ENCODE measurements around the gene CCR6.

DNA sequence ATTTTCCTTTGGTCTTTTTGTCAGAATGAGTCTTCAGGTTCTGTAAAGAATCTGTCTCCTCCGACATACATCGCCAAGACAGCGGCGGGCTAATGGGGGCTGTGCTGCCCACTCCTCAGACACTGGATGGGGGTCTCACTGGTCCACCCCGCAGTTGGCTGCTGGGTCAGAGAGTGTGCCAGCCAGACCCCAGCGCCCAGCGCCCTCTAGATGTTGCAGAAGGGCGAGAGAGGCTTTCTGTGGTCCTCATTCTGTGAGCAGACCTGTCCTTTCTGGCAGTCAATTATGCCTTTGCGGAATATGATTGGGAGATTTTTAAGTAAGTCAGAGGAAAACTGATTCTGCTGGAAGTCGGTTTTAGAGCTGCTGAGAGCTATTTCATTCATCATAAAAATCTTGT, 7.8 kb upstream of the CCR6 start:
- no peak for TF ChIP-seq POLR2A (IDR thresholded peaks at IDR 0.05)
- TF ChIP-seq, protein P1, sequence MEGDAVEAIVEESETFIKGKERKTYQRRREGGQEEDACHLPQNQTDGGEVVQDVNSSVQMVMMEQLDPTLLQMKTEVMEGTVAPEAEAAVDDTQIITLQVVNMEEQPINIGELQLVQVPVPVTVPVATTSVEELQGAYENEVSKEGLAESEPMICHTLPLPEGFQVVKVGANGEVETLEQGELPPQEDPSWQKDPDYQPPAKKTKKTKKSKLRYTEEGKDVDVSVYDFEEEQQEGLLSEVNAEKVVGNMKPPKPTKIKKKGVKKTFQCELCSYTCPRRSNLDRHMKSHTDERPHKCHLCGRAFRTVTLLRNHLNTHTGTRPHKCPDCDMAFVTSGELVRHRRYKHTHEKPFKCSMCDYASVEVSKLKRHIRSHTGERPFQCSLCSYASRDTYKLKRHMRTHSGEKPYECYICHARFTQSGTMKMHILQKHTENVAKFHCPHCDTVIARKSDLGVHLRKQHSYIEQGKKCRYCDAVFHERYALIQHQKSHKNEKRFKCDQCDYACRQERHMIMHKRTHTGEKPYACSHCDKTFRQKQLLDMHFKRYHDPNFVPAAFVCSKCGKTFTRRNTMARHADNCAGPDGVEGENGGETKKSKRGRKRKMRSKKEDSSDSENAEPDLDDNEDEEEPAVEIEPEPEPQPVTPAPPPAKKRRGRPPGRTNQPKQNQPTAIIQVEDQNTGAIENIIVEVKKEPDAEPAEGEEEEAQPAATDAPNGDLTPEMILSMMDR (IDR thresholded peaks at IDR 0.05), result no peak
- TF ChIP-seq EP300 (IDR thresholded peaks at IDR 0.05), result no peak

Measured in tibial nerve (tissue), 4 donors.